OCI-M1 (cell line): ENCODE results near the gene ARHGEF4.
A peak's percentile ranks its signal among the peaks of the same experiment; 100 is the strongest.

ENCODE experiments used
- DNase-seq: peaks from one replicate; lab custom pipeline; 2025; lab: John Stamatoyannopoulos, UW

Gene ARHGEF4

DNA sequence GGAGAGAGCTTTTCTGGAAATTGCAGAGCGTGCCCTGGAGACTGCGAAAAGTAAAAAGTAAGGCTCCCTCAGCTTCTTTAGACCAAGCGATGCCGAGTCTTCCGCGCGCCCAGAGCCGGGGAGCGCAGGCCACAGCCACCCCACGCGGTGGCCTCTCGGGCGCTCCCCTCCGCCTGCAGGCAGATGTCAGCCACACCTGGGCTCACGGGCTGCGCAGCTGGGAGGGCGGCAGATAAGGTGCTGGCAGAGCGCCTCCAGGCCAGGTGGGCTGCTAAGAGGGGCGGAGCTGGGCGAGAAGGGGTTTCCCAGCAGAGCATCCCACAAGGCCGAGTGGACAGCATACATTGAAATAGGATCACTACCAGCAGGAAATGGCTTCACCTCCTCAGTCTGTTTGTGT lies 81.7 kb downstream of the ARHGEF4 start:
- DNase-seq = no peak

DNA sequence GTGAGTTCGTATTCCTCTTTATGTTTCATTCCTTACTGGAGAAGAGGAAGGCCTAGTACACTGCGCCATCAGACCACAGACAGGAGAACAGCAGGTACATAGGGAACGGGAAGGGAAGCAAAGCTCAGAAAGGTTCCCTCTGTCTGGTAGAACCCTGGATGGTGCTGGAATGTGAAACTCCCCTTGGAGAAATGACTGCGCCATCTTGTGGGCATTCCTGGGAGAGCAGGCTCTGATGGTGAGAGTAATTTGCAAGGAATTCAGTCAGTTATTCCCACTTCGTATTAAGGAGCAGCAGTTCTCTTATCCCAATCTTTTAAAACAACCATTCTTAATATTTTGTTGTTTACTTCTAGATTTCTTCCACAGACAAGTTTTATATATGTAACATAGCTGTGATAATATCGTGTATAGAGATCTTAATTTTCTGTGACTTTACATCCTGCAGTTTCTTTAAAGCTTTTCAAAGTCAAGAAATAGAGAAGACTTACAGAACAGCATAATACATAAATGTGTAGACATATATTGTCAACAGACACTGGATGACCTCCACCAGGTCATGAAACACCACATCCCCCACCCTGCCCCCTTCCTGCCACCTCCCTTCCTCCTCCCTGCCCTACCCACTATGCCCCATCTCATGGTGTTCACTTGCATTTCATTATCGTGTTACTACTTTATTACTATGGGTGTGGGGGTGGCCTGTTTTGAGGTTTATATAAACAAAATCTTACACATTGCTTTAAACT lies 83.9 kb downstream of the ARHGEF4 start:
- DNase-seq = peak; percentile 68

DNA sequence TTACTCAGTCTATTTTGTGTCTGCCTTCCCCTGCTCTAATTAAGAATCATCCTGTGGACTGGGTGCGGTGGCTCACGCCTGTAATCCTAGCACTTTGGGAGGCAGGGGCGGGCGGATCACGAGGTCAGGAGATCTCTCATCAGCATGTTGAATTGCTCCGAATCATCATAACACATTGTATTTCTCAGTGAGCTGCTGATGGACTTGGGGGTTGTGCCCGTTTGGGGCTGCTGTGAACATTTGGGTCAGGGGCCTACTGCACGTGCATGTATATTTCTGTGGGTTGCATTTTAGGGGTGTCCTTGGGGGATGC lies 84.4 kb downstream of the ARHGEF4 start:
- DNase-seq = no peak

DNA sequence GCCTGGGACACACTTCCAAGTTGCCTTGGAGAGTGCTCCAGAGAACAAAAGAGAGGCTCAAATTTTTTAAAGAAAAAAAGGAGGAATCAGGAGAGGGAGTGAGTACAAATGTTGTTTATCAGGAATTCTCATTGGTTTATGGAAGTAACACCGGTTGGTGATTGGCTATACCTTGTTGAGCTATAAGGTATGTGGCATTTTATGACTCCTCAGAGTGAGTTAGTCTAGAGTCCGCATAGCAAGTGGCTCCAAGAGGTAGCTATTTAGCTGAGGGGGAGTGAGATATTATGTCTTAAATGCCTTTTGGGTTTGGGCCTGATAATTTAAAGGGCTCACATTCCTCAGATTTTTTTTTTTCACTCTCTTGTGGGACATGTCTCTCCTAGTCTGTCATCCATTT lies 85.7 kb downstream of the ARHGEF4 start:
- DNase-seq = no peak

DNA sequence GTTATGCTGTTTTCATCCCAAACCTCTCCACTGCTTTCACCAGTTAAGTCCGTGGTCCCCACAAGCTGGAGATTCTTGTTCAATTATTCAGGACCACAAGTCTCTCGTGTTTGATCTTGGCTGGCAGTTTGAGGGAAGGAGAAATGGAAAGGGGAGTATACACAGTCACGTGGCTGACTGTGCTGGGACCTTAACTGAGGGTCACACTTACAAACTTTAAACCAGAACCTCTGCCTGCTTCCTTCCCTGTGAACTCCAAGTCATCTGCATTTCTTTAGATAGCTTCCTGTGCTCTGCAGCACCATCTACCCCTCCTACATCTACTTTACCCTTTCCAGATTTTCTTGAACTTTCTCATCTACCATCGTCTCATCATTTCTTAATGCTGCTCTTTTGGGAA lies 91.7 kb downstream of the ARHGEF4 start:
- DNase-seq = no peak

DNA sequence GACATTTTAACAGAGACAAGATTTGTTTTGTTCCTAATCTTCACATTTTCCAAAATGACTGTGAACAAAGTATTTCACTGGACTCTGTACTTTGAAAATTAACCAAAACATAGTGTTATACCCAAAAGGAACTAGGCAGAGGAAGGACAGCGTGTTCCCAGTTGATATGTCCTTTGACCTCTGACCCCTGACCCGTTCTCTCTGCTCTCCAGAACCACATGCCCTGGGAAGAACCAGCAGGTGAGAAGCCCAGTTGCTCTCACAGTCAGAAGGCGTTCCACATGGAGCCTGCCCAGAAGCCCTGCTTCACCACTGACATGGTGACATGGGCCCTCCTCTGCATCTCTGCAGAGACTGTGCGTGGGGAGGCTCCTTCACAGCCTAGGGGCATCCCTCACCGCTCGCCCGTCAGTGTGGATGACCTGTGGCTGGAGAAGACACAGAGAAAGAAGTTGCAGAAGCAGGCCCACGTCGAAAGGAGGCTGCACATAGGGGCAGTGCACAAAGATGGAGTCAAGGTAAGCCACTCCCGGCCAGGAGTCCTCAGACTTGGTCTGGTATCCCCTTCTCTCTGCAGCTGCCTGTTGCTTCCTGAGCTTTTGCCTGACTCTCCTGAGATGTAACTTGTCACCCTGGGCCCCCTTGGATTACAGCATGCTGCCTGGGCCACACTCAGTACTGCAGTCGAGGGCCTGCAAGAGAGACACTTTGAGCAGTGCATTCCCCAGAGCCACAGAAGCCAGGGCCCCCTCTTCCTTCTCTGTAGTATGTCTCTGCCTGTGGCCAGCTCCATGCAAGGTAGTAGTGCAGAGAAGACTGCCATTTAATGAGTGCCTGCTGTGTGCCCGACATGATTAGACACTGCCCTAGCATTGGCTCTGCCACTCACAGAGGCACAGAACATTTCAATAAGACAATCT lies 94.3 kb downstream of the ARHGEF4 start:
- no peak for DNase-seq

DNA sequence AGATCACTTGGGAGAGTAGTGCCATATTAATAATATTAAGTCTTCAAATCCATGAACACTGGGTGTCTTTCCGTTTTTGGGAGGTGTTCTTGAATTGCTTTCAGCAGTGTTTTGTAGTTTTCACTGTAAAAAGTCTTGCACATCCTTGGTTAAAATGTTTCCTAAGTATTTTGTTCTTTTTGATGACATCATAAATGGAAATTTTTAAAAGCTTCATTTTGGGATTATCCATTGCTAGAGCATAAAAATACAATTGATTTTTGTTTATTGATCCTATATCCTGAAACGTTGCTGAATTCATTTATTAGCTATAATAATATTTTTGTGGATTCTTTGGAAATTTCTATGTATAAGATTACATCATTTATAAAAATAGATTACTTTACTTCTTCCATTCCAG lies 96.8 kb downstream of the ARHGEF4 start:
- DNase-seq = no peak

DNA sequence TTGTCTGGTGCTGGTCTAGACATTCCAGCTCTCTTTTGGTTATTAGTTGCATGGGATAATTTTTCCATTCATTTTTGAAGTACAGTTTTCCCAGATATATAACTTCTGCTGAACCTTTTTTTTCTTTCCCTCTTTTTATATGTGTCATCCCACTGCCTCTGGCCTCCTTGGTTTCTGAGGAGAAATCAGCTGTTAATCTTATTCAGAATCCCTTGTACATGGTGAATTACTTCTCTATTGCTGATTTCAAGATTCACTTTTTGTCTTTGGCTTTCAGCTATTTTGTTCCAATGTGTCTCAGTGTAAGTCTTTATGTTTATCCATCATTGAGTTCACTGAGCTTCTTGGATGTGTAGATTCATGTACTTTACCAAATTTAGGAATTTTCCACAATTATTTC lies 99.7 kb downstream of the ARHGEF4 start:
- DNase-seq = peak; percentile 16

DNA sequence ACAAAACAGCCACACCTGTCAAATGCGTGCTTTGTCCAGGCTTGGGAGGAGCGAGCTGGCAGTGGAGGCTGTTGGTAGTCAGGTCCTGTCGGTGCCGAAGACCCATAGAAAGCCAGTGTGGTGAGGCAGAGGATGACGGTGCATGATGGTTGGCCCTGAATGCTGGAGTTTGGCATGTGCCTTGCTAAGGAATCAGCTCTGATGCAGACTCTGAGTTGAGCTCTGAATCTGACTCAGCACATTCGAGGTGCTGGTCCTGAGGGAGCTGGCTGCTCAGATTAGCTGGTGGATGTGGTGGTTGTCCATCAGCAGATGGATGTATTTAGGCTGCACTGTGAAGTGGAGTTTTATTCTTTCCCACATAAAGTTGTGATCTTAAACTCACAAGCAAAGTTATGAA lies 111.3 kb downstream of the ARHGEF4 start:
- DNase-seq = no peak

DNA sequence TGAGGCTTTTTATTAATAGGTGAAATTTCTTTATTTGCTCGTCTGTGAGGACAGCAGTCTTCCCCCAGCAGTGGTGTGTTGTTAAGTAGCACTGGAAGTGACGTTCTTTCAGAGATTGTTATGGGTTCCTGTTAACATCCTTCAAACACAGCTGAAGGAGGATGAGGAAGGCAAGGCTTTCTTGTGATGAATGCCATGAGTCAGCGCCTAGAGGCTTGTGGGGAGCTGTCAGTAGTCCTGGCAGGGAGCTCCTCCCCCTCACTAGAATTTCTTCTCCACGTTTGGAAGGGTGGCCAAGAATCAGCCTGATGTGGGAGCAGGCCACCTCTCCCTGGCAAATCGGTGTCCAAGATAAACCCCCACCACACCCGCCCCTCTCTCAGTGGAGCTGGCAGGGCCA lies 113.2 kb downstream of the ARHGEF4 start:
- no peak for DNase-seq

DNA sequence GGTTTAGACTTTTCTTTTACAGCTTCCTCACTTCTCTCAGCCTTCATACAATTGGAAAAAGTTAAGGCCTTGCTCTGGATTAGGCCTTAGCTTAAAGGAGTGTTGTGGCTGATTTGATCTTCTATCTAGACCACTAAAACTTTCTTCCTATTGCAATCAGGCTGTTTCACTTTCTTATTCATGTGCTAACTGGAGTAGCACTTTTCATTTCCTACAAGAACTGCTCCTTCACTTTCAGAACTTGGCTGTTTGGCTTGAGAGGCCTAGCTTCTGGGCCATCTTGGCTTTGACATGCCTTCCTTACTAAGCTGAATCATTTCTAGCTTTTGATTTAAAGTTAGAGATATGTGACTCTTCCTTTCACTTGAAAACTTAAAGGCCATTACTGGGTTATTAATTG lies 114.3 kb downstream of the ARHGEF4 start:
- DNase-seq = peak; percentile 27

DNA sequence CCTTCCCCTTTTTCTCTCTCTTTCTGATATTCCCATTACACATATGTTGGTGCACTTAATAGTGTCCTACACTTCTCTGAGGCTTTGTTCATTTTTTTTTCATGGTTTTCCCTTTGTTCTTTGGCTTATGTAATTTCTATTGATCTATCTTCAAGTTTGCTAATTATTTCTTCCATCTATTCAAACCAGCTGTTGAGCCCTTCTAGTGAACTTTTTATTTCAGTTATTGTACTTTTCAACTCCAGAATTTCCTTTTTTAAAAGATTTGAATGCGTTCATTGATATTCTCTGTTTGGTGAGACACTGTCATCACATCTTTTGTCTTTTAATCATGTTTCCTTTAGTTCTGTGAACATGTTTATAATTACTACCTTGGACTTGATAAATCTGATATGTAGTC lies 118.2 kb downstream of the ARHGEF4 start:
- DNase-seq = no peak

DNA sequence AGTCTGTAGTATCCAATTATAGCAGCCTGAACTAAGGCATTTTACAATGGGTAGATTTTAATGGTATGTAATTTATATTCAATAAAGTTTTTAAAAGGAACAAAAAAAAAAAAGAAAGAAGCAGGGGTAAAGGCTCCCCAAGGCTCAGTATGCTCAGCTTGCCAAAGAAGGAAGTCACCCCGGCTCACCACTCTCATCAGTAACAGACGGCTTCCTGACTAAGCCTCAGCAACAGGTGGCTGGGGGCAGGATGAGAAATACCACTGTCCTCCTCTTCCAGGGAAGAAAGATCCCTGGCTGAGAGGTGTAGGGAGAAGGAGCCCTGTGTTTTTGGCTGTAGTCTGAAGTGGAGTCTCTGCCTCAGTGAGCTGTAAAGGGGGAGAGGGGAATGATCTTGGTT lies 121.2 kb downstream of the ARHGEF4 start:
- no peak for DNase-seq

DNA sequence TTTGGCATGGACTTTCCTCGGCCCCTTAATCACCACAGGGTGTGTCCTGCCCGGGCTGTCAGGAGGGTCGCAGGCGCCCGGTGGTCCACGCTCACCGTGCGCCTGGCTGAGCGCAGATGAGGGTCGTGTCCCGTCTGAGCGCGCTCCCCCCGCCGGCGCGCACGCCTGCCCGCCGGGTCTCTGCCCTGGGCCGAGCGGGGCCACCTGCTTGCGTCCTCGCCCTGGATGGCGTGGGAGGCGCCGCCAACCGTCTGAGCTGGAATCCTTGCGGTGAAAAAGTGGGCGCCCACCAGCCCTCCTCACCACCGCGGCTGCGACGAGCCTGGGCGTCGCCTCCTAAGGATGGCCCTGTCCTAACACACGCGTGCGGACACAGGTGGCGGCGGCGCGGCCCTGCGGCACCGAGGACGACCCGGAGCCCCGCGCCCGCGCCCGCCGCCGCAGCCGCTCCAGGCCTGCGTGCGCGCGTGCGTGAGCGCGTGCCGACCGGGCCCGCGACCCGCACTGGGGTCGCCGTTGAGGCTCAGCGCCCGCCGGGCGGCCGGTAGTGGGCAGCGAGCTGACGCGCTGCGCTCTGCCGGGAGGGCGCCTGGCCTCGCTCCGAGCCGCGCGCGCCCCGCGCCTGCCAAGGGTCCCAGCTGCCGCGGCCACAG lies 126.6 kb downstream of the ARHGEF4 start:
- no peak for DNase-seq

DNA sequence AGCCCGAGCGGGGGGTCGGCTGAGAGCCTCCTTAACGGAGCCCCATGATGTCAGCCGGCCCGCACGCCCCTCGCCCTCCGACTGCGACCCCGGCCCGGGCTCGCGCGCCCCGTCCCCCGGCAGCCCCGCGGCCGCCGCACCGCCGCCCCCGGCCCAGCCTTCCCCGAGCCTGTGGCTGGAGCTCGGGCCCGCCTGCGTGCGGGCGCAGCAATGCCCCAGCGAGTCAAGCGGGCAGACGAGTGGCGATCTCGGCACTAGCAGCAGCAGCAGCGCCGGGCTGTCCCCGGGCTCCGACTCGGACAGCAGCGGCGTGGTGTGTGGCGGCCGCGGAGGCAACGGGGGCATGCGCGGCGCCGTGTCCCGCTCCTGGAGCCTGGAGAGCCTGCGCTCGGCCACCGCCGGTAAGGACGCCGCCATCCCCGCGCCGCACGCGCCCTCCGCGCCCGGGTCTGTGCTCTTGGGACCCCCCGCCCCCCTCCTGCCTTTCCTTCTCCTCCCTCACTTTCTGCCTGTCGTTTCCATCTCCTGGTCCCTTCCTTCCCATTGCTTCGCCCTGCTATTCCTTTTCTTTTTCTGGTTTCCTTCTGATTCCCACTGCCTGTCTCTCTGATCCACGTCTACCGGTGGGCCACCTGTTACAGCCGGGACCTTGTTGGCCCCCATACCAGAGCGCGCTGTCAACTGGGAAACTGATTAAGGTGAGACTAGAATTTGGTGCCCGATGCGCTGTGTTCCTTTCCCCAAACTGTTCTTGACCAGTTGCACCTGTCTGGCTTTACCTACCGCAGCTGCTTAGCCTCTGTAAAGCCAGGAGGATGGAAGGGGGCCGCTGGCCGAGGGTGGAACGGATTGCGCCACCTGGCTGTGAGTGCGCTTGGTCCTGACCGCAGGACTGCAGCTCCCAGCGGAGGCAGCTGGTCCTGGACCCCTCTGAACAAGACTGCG lies 127.4 kb downstream of the ARHGEF4 start:
- no peak for DNase-seq

DNA sequence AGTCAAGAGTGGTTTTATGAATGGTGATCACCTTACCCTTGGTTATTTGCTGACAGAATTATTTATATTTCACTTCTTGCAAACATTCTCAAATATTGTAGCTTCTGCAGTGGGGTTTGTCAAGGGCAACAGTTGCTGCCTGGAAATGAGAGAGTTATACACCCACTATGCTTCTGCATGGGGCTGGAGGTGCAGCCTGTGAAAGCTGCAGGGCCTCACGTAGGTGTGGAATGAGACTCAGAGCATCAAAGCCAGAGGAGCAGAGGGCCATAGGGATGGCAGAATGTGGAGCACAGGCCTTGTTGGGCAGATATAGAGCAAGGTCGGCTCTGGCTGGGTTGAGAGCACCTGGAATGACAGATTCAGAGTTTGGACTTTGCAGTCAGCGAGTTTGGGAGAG lies 128.2 kb downstream of the ARHGEF4 start:
- no peak for DNase-seq

DNA sequence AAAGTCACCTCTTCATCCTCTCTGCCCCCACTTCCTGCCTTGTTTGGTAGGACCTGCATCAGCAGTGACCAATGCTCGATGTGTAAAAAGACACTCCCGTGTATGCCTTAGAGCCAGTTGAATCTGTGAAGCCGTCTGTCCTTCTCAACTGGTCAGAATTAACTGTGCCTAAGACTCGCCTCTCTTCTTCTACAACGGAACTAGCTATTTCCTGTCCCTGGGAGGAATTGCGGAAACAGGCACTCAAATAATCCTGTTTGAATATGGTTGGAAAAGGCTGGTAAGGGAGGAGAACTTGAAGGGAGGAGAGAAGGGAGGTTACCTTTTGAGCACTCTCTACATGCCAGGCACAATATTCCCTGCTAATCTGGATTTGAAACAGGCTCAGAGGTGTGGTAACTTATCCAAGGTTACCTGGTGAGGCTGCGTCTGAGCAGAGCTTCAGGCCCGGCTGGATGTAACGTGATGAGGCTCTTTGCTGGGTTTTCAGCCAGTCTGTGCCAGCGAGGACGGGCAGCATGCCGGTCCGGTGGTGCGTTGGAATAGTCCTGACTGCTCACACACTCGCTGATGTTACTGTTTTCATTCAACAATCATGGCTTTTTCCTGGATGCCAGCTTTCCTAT lies 129.5 kb downstream of the ARHGEF4 start:
- no peak for DNase-seq

DNA sequence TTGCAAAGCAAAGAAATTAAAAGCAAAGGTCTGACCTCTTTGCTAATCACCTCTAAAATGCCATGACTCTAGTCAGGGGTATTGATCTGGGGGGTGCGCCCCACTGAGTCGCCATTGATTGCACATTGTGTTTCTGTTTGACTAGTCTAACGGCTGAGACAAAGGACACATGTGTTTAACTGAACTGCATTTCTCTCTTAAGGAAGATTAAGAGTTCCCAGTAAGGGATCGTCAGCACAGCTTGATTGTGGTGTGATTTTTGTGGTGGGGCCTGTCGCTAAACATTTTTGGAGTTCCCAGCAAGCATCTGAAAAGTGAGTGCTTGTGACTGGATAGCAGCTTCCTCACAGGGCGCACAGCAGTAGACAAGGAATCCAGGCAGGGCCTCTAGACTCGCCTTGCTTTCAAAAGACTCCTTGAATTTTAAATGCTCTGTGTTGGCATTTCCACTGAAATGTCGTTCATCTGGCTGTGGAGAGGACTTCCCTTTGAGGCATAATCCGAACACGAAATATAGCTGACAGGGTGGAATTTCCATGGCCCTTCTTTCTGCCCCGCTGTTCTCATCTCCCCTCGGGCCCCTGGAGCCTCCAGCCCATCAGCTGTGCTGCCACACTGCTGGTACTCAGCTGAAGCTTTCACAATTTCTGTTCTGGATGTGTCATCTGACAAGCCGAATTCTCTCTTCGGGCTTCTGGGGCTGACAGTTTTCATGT lies 130.2 kb downstream of the ARHGEF4 start:
- no peak for DNase-seq

DNA sequence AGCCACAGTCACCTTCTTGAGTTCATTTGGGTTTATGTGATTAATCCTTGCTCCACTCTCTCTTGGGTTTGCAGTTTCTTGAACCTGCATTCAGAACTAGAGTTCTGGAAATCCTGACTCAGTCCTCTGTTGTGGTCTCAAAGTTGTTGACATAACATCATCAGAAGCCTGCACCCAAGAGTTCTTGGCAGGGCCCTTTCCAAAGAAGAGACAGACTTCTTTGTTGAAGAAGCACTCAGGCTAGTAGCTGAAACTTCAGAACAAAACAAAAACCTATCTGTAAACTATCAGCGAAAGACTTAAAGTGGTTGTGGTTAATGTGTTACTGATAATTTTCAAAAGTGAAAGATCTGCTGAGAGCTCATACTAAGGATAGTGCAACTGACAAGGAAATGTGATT lies 135.7 kb downstream of the ARHGEF4 start:
- no peak for DNase-seq

DNA sequence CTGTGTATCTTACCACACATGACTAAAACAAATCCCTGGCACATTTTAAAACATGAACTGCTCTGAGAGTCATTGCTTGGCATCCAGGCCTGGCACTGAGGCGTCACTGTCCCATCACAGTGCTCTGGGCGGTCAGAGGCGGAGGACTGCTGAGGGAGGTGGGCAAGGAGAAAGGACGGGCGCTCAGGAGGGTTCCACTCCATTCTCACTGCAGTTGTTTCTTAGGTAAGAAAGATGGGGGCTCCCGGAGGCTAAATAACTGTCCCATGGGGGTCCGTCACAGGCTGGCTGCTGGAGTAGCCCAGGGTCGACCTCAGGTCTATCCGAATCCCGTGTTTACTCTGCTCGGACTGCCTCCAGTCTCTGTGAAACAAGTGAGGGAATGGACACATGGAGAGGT lies 139.0 kb downstream of the ARHGEF4 start:
- DNase-seq = no peak
